Islet precursor cell (in vitro differentiated cells): ENCODE data around the gene TMBIM1.
"Not testable (repeated sequence)": the region's sequence is repeated elsewhere in the genome, so short reads cannot be mapped to it uniquely, and the experiment has no call there.

Experiments used
- DNase-seq: peaks from one replicate; pipeline ENCODE4 v3.0.0-alpha.2; 2018

The TMBIM1 gene

GRCh38 chr2:218290316-218291261 is 1.7 kb downstream of the TMBIM1 start:
- peak; percentile 69 for DNase-seq

- no peak for DNase-seq
Observed at GRCh38 chr2:218289639-218290315, 2.5 kb downstream of the TMBIM1 start.

GRCh38 chr2:218286570-218287459 is 5.5 kb downstream of the TMBIM1 start:
- DNase-seq, result peak; percentile 98

GRCh38 chr2:218285604-218286003 is 6.7 kb downstream of the TMBIM1 start:
- no peak for DNase-seq

GRCh38 chr2:218284106-218284811 is 8.0 kb downstream of the TMBIM1 start:
- DNase-seq, result peak; percentile 90

GRCh38 chr2:218282173-218282991 is 9.9 kb downstream of the TMBIM1 start:
- peak; percentile 98 for DNase-seq

- DNase-seq, result no peak
Observed at GRCh38 chr2:218281449-218281848, 10.9 kb downstream of the TMBIM1 start.

GRCh38 chr2:218280260-218280870 is 11.9 kb downstream of the TMBIM1 start:
- no peak for DNase-seq

GRCh38 chr2:218278531-218279360 is 13.6 kb downstream of the TMBIM1 start:
- no peak for DNase-seq

GRCh38 chr2:218277921-218278320 is 14.4 kb downstream of the TMBIM1 start:
- DNase-seq, result no peak

GRCh38 chr2:218276986-218277755 is 15.1 kb downstream of the TMBIM1 start:
- no peak for DNase-seq

GRCh38 chr2:218275371-218276072 is 16.8 kb downstream of the TMBIM1 start:
- DNase-seq, result no peak

- DNase-seq, result no peak
Observed at GRCh38 chr2:218274586-218274985, 17.7 kb downstream of the TMBIM1 start.

GRCh38 chr2:218273908-218274249 is 18.4 kb downstream of the TMBIM1 start:
- DNase-seq, result no peak

GRCh38 chr2:218273214-218273907 is 18.9 kb downstream of the TMBIM1 start:
- DNase-seq, result not testable (repeated sequence)

GRCh38 chr2:218272531-218273212 is 19.6 kb downstream of the TMBIM1 start:
- peak; percentile 93 for DNase-seq

GRCh38 chr2:218271865-218272530 is 20.3 kb downstream of the TMBIM1 start:
- DNase-seq, result peak; percentile 50
